Measurements from ENCODE around the gene FAH. TPM values are rescaled to one million over a fixed set of nuclear protein-coding genes. Genes with fewer than 3 reads are reported as not detected.

Gene FAH
- total and polyA plus RNA-seq, 2 donors = 8.1 to 21.9 TPM

DNA sequence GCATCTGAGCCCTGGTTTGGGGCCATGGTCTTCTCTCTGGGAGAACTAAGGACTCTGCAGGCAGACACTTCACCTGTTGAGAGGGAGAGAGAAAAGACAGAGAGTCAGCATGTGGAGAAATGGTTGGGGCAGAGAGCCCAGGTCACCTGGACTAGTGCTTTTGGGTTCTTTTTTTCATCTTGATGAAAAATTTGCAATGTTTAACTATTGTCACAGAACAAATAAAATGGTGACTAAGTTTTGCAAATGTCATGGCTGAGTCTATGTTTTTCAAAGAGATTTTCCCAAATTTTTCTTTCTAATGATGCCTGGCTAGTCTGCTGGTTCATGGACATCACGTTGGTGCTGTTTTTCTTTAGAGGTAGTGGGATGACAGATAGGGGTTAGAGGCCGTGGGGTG lies 17.8 kb downstream of the FAH start:
- H3K4me1 ChIP-seq (ENCODE audit: insufficient read depth) = no peaks in the 10 kb centered on the region
- H3K36me3 ChIP-seq (ENCODE audit: insufficient read depth) = no peaks in the 10 kb centered on the region

DNA sequence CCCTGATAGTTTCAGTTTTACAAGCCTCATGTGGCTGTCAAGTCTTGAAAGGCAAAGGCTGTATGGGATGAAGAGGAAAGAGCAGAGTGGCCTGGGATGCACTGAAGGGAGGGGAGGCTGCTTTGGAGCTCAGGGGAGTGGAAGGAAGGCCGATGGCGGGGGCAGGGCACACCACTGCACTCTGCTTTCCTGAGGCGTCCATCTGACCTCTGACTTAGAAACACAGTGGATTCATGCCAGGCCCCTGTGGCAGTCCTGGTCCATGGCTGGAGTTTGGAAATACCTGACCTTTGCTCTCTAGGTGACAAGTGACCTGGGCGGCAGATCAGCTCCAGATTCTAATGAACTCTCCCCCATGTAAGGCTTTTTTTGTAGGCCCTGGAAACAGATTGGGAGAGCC lies 19.0 kb downstream of the FAH start:
- Histone ChIP-seq H3K27ac (ENCODE audit: low read depth) (no peak overlapping the region), H3K36me3 (ENCODE audit: insufficient read depth) (no peaks in the 10 kb centered on the region), H3K4me1 (ENCODE audit: insufficient read depth) (no peaks in the 10 kb centered on the region), H3K4me3 (ENCODE audit: low read depth, low read length) (no peak overlapping the region)
- WGBS = 79% methylated on average over 4 of the region's 4 CpGs
- DNase-seq (ENCODE audit: extremely low spot score) = no peak

More for the DNA sequence above, 17.8 kb downstream of the FAH start:
- no peak for DNase-seq (ENCODE audit: extremely low spot score)
- 95% methylated on average over 2 of the region's 2 CpGs for WGBS
- Histone ChIP-seq H3K4me3 (ENCODE audit: low read depth, low read length) (no peak overlapping the region), H3K27ac (ENCODE audit: low read depth) (no peak overlapping the region)

DNA sequence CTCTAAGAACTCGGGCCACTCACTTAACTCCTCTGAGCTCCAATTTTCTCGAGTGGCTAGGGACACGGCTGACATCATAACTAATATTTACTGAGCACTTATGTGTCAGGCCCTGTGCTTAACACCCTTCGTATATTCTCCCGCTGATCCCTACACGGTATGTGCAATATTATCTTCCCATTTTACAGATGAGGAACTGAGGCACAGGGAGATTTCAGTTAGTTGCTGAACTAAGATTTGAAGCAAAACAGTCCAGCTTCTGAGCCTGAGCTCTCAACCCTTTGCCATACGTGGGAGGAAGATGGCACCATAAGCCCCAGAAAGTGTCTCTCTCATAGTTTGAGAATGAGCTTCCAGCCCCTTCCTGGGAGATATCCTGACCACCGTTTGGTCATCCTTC lies 19.6 kb downstream of the FAH start:
- WGBS = 80% methylated on average over 8 of the region's 8 CpGs
- no peaks in the 10 kb centered on the region for H3K4me1 ChIP-seq (ENCODE audit: insufficient read depth)
- DNase-seq (ENCODE audit: extremely low spot score) = no peak
- no peaks in the 10 kb centered on the region for H3K36me3 ChIP-seq (ENCODE audit: insufficient read depth)
- no peak overlapping the region for H3K4me3 ChIP-seq (ENCODE audit: low read depth, low read length)
- H3K27ac ChIP-seq (ENCODE audit: low read depth) = no peak overlapping the region

DNA sequence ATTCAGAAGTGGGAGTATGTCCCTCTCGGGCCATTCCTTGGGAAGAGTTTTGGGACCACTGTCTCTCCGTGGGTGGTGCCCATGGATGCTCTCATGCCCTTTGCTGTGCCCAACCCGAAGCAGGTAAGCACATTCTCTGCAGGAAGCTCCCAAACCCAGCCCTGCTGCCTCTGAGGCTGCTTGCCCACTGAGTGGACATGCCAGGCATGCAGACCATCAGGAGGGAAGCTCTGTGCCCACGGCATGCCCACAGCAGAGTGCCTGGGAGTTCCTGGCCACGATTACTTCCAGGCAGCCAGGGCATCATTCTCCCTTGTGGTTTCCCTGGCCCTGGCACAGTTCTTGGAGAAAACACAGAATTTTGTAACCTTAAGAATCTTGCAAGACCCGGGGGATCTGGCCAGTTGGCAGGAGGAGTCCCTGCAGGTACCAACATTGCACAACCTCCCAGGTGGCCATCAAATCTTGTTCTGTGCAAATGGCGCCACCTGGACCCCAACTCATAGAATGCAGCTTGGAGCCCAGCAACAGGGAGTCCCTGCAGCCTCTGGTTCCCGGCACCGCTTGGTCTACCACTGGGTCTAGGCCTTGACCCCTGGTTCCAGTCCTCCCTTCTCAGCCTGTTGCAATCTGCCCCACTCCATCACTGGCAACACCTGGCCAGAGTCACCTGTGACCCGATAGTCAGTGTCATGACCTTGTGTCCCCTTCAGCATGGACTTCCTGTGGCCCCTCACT lies 20.4 kb downstream of the FAH start:
- Histone ChIP-seq H3K36me3 (ENCODE audit: insufficient read depth) (no peaks in the 10 kb centered on the region), H3K4me1 (ENCODE audit: insufficient read depth) (no peaks in the 10 kb centered on the region), H3K4me3 (ENCODE audit: low read depth, low read length) (no peak overlapping the region), H3K27ac (ENCODE audit: low read depth) (no peak overlapping the region)
- 74% methylated on average over 10 of the region's 10 CpGs for WGBS
- DNase-seq (ENCODE audit: extremely low spot score) = no peak

DNA sequence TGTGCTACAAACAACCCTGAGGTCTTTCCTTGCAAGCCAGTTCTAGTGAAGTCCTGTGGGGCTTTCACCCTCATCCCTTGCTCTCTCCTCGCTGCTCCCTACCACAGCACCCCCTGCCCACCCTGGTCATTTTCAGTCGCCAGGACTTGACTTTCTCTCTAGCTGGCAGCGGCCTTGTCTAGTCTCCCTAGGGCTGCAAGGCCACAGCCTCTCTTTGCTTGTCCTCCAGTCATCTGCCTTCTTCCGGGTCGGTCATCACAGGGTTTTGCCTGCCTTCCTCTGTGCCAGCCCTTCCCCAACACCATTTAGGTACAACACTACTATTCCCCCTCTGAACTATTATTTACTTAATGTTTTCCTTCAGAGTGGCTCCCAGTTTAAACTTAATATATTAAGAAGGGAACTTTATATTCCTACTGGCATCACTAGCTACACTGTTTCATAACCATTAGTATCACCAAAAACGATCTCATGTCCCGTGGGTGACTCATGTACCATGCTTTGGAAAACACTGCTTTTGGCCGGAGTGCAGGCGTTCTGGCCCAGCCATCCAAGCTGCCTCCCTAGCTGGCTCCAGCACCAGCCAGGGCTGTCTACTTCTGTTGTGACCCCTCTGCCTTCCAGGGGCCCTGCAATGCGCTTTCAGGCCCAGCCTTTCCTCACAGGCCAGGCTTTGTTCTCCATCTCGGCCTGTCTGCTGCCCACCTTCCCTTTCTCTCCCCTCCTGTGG lies 21.4 kb downstream of the FAH start:
- H3K4me1 ChIP-seq (ENCODE audit: insufficient read depth) = no peaks in the 10 kb centered on the region
- 81% methylated on average over 11 of the region's 11 CpGs for WGBS
- H3K36me3 ChIP-seq (ENCODE audit: insufficient read depth) = no peaks in the 10 kb centered on the region
- no peak overlapping the region for H3K27ac ChIP-seq (ENCODE audit: low read depth)
- H3K4me3 ChIP-seq (ENCODE audit: low read depth, low read length) = no peak overlapping the region
- DNase-seq (ENCODE audit: extremely low spot score) = no peak

DNA sequence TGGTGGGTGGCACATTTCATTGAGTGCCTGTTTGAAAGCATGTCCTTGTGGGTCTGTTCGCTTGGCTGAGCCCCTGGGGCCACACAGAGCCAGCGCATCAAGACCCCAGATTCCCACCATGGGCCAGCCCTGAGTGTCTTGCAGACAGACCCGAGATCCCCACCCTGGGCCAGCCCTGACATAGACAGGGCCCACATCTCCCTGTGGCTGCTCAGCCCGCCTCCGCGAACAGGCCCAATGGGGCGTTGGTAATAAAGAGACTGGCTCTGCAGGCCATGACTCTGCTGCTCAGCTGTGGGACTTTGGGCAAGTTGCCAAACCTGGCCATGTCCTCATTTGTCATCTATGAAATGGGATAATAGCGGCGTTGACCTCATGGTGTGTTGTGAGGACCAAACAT lies 22.6 kb downstream of the FAH start:
- no peaks in the 10 kb centered on the region for H3K4me1 ChIP-seq (ENCODE audit: insufficient read depth)
- WGBS = 95% methylated on average over 9 of the region's 9 CpGs
- no peak for DNase-seq (ENCODE audit: extremely low spot score)
- H3K36me3 ChIP-seq (ENCODE audit: insufficient read depth) = no peaks in the 10 kb centered on the region
- no peak overlapping the region for H3K27ac ChIP-seq (ENCODE audit: low read depth)
- no peak overlapping the region for H3K4me3 ChIP-seq (ENCODE audit: low read depth, low read length)

DNA sequence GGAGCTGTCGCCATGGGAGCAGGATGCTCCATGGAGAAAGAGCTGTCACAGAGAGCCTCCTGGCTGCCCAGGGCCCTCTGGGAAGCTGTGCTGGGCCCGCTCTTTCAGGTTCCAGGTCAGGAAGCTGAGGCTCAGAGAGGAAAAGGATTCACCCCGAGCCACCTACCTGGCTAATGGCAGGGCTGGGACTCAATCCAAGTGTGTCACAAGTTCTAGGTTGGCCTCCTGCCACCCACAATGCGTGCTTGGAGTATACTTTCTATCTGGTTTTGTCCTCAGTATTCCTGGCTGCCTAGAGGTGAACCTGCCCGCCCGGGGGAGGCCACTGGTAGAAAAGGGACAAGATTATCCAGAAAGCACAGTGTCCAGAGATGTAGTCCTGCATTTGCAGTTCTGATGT lies 23.6 kb downstream of the FAH start:
- DNase-seq (ENCODE audit: extremely low spot score) = no peak
- Histone ChIP-seq H3K4me3 (ENCODE audit: low read depth, low read length) (no peak overlapping the region), H3K27ac (ENCODE audit: low read depth) (no peak overlapping the region), H3K4me1 (ENCODE audit: insufficient read depth) (no peaks in the 10 kb centered on the region), H3K36me3 (ENCODE audit: insufficient read depth) (no peaks in the 10 kb centered on the region)
- 74% methylated on average over 6 of the region's 6 CpGs for WGBS

DNA sequence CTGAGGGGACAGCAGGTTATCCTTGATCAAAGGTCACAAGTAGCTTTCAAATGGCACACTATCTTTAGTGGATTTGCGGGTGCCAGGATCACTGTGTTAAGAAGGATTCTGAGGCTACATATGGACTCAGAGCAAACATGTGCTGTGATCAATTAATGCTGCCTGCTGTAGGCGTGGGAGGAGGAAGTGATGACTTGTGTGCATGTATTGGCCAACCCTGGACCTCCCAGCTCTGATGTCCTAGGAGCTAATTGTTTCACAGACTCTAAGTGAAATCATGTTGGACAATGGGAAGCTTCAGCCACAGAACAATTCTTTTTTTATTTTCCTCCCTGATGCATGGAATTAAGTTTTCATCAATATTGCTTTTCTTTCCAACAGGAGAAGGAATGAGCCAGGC lies 24.4 kb downstream of the FAH start:
- H3K27ac ChIP-seq (ENCODE audit: low read depth) = no peak overlapping the region
- DNase-seq (ENCODE audit: extremely low spot score) = no peak
- H3K36me3 ChIP-seq (ENCODE audit: insufficient read depth) = no peaks in the 10 kb centered on the region

DNA sequence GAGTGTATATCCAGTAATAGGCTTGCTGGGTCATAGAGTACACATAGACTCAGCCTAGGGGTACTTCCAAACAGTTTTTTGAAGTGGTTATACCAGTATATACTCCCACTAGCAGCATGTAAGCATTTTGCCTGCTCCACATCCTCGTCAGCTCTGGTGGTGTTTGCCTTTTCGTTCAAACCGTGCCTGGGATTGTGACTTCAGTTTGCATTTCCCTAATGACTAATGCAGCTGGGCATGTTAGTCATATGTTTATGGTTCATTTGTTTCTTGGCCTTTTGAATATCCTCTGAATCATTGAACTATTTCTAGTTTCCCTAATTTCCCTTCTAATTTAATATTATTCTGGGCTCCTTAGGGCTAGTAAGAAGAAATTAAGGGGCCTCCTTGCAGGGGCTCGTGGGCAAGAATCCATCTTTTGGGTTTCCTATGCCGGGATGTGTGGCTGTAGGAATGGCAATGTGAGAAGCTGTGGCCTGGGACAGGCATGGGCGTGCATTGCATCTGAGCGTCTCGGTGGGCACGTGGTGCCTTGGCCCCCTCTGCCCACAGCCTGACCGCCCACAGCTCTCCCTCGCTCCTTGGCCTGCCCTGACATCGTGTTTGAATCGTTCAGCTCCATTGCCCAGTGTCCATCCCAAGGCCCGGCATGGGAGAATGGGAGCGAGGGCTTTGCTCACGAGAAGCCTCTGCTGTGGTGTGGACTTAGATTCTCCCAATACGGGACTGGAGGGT lies 26.4 kb downstream of the FAH start:
- DNase-seq (ENCODE audit: extremely low spot score) = no peak

More for the DNA sequence above, 24.4 kb downstream of the FAH start:
- Histone ChIP-seq H3K4me1 (ENCODE audit: insufficient read depth) (no peaks in the 10 kb centered on the region), H3K4me3 (ENCODE audit: low read depth, low read length) (no peak overlapping the region)
- WGBS = 92% methylated on average over 2 of the region's 2 CpGs

DNA sequence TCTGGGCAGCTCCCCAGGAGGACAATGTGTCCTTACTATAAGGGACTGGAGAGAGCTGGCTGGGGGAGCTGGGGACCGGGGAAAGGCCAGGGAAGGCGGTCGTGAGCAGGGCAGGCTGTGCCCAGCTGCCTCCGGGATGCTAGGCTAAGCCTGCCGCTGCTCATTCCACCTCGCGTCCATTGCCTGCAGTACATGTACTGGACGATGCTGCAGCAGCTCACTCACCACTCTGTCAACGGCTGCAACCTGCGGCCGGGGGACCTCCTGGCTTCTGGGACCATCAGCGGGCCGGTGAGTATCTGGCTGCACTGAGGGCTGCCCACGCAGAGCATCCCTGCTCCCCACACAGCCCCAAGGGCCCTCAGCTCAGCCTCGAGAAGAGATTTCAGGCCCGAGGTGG lies 27.1 kb downstream of the FAH start:
- Histone ChIP-seq H3K36me3 (ENCODE audit: insufficient read depth) (no peaks in the 10 kb centered on the region), H3K4me3 (ENCODE audit: low read depth, low read length) (no peak overlapping the region), H3K4me1 (ENCODE audit: insufficient read depth) (no peaks in the 10 kb centered on the region), H3K27ac (ENCODE audit: low read depth) (no peak overlapping the region)
- DNase-seq (ENCODE audit: extremely low spot score) = no peak
- 84% methylated on average over 16 of the region's 16 CpGs for WGBS

More for the DNA sequence above, 26.4 kb downstream of the FAH start:
- 88% methylated on average over 17 of the region's 17 CpGs for WGBS
- H3K4me3 ChIP-seq (ENCODE audit: low read depth, low read length) = no peak overlapping the region
- H3K4me1 ChIP-seq (ENCODE audit: insufficient read depth) = no peaks in the 10 kb centered on the region
- H3K36me3 ChIP-seq (ENCODE audit: insufficient read depth) = no peaks in the 10 kb centered on the region
- no peak overlapping the region for H3K27ac ChIP-seq (ENCODE audit: low read depth)

DNA sequence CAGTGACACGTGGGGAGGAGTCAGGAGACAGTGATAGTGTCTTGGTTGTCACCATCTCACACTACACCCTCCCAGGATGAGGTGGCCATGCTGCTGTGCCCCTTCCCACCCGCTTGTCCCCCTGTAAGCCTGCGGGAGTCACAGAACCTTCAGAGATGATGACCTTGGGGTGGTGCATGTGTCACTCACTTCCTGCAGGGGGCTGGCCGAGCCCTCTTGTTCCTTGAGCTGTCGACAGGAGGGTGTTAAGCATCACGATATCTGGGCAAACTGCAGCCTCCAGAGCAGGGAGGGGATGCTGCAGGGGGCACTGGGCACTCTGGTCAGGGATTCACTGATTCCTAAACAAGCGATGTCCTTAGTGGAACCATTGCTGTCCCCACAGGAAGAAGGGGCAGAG lies 27.7 kb downstream of the FAH start:
- DNase-seq (ENCODE audit: extremely low spot score) = no peak
- no peak overlapping the region for H3K27ac ChIP-seq (ENCODE audit: low read depth)
- no peaks in the 10 kb centered on the region for H3K4me1 ChIP-seq (ENCODE audit: insufficient read depth)
- H3K36me3 ChIP-seq (ENCODE audit: insufficient read depth) = no peaks in the 10 kb centered on the region
- no peak overlapping the region for H3K4me3 ChIP-seq (ENCODE audit: low read depth, low read length)
- WGBS = 77% methylated on average over 7 of the region's 7 CpGs

DNA sequence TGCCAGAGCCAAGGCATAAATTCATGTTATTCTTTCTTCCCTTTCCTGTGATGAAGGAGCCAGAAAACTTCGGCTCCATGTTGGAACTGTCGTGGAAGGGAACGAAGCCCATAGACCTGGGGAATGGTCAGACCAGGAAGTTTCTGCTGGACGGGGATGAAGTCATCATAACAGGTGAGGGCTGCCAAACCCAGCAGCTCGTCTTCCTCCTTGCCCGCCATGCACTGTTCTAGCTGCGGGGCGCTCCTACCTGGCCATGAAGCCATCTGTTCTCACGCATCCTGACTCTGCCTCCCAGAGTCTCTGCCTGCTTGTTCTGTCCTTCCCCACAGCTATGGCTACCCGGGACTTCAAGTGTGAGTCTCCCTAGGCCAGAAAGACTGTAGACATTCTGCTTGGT lies 28.2 kb downstream of the FAH start:
- Histone ChIP-seq H3K4me3 (ENCODE audit: low read depth, low read length) (no peak overlapping the region), H3K4me1 (ENCODE audit: insufficient read depth) (no peaks in the 10 kb centered on the region), H3K27ac (ENCODE audit: low read depth) (no peak overlapping the region), H3K36me3 (ENCODE audit: insufficient read depth) (no peaks in the 10 kb centered on the region)
- no peak for DNase-seq (ENCODE audit: extremely low spot score)
- WGBS = 97% methylated on average over 10 of the region's 10 CpGs

DNA sequence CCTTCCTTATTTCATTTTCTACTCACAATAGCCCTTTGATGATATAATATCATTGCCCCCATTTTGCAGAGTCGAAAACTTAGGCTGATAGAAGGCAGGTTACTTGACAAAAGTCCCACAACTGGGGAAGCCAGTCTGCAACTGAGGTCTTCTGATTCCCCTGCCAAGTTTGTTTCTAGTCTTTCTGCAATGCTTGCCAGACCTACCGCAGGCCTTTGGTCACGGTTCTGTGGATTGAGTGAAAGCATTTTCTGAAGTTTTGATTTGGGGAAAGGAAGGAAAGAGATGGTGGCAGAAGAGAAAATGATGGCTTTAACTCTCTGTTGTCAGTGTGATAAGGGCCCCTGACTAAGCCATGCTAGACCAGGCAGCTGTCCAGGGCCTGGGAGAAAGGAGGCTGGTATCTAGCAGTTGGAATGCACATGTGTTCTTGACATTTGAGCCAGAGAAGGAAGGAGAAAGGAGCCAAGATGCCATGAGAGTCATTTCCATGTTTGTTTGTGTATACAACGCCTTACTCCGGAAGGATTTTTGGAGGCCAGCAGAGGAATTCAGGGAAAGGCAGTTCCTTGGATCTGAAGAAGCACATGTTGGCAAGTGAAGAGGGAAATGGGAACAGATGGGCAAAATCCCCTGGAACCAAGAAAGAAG lies 29.9 kb downstream of the FAH start:
- H3K27ac ChIP-seq (ENCODE audit: low read depth) = no peak overlapping the region

More for the DNA sequence above, 29.9 kb downstream of the FAH start:
- no peak overlapping the region for H3K4me3 ChIP-seq (ENCODE audit: low read depth, low read length)
- WGBS = 45% methylated on average over 5 of the region's 5 CpGs
- no peaks in the 10 kb centered on the region for H3K36me3 ChIP-seq (ENCODE audit: insufficient read depth)
- no peak for DNase-seq (ENCODE audit: extremely low spot score)
- H3K4me1 ChIP-seq (ENCODE audit: insufficient read depth) = no peaks in the 10 kb centered on the region
